Activated T-helper 1 cell treated with anti-CD3 and anti-CD28 coated beads, Interleukin-12 subunit alpha, Interleukin-12 subunit beta, Interleukin-2, Interleukin-4 antibody, amounts not matched to agents 30 ng/mL and 10 ng/mL and 1 ng/mL, durations not matched to agents 14 hours and 24 hours and 36 hours (primary cell): ENCODE measurements around the gene MRPL16. TPM values are rescaled to one million over a fixed set of nuclear protein-coding genes. Genes with fewer than 3 reads are reported as not detected.

Source experiments
- DNase-seq: peaks from one replicate; pipeline ENCODE4 v3.0.0; 2021; ENCODE audit warnings: low spot score
- H3K27ac Mint-ChIP-seq: one replicate; pipeline ENCODE4 v1.8.0; 2021; ENCODE audit warnings: mild to moderate bottlenecking, mixed read lengths
- H3K27me3 Mint-ChIP-seq: one replicate; pipeline ENCODE4 v1.8.0; 2022; ENCODE audit warnings: mild to moderate bottlenecking, moderate library complexity, mixed read lengths; ENCODE audit not compliant: insufficient read depth
- H3K36me3 Mint-ChIP-seq: one replicate; pipeline ENCODE4 v1.8.0; 2021; ENCODE audit warnings: low read depth, mixed read lengths
- H3K4me1 Mint-ChIP-seq: one replicate; pipeline ENCODE4 v1.8.0; 2021; ENCODE audit warnings: low read depth, mixed read lengths
- H3K4me3 Mint-ChIP-seq: one replicate; pipeline ENCODE4 v1.8.0; 2021; ENCODE audit warnings: mild to moderate bottlenecking, moderate library complexity, mixed read lengths
- H3K9me3 Mint-ChIP-seq: one replicate; pipeline ENCODE4 v1.8.0; 2021; ENCODE audit warnings: mixed read lengths
- intact Hi-C: fragments of 100-400 bp; cut with micrococcal nuclease; formaldehyde crosslinking; loops from one replicate; pipeline ENCODE4 v1.15.1; 2024
- total RNA-seq: library from RNA; stranded (reverse); gene quantifications from 2 replicates; pipeline ENCODE4 v1.2.3, GENCODE V29; 2022

The MRPL16 gene
- total RNA-seq, 1 donor from 2014 or later: 88.3 TPM

GRCh38 chr11:59765068-59765735 lies 45.4 kb downstream of the MRPL16 start:
- H3K9me3 Mint-ChIP-seq: no peaks in the 10 kb centered on the region
- intact Hi-C loops: no loop called here
- no peak for DNase-seq
- H3K36me3 Mint-ChIP-seq: peaks cover 14% of the 10 kb centered on the region
- no peak overlapping the region for H3K27ac Mint-ChIP-seq
- H3K4me3 Mint-ChIP-seq: no peak overlapping the region
- peaks cover 23% of the 10 kb centered on the region for H3K4me1 Mint-ChIP-seq
- no peaks in the 10 kb centered on the region for H3K27me3 Mint-ChIP-seq

GRCh38 chr11:59761993-59762392 lies 48.6 kb downstream of the MRPL16 start:
- Mint-ChIP-seq H3K4me3 (no peak overlapping the region), H3K4me1 (peaks cover 41% of the 10 kb centered on the region), H3K27ac (no peak overlapping the region), H3K9me3 (no peaks in the 10 kb centered on the region), H3K36me3 (peaks cover 16% of the 10 kb centered on the region), H3K27me3 (no peaks in the 10 kb centered on the region)
- DNase-seq: no peak
- intact Hi-C loops: no loop called here

GRCh38 chr11:59760771-59761170 lies 49.8 kb downstream of the MRPL16 start:
- H3K36me3 Mint-ChIP-seq: peaks cover 16% of the 10 kb centered on the region
- H3K4me1 Mint-ChIP-seq: peaks cover 53% of the 10 kb centered on the region
- no peak for DNase-seq
- H3K4me3 Mint-ChIP-seq: no peak overlapping the region
- H3K9me3 Mint-ChIP-seq: no peaks in the 10 kb centered on the region
- peaks cover 2% of the 10 kb centered on the region for H3K27me3 Mint-ChIP-seq
- intact Hi-C loops: no loop called here
- no peak overlapping the region for H3K27ac Mint-ChIP-seq

- Mint-ChIP-seq H3K4me1 (peaks cover 50% of the 10 kb centered on the region), H3K4me3 (no peak overlapping the region), H3K27me3 (peaks cover 2% of the 10 kb centered on the region), H3K36me3 (peaks cover 15% of the 10 kb centered on the region), H3K27ac (no peak overlapping the region), H3K9me3 (no peaks in the 10 kb centered on the region)
- DNase-seq: no peak
- intact Hi-C loops: loop anchor here (5.0 to 10.0 kb wide), 2 partner anchors 97 to 1185 kb away; partner anchors contain the start of genes LPXN and ZFP91
Observed at GRCh38 chr11:59759900-59760299, 50.7 kb downstream of the MRPL16 start.

- Mint-ChIP-seq H3K27me3 (peaks cover 4% of the 10 kb centered on the region), H3K9me3 (no peaks in the 10 kb centered on the region), H3K4me3 (no peak overlapping the region), H3K36me3 (peaks cover 15% of the 10 kb centered on the region), H3K4me1 (peaks cover 59% of the 10 kb centered on the region), H3K27ac (no peak overlapping the region)
- intact Hi-C loops: loop anchor here (5.0 to 10.0 kb wide), 2 partner anchors 99 to 1184 kb away; partner anchors contain the start of genes LPXN and ZFP91
- no peak for DNase-seq
Observed at GRCh38 chr11:59758401-59759037, 52.1 kb downstream of the MRPL16 start.

- Mint-ChIP-seq H3K27me3 (peaks cover 7% of the 10 kb centered on the region), H3K4me3 (peak overlapping the region; percentile 90), H3K36me3 (peaks cover 11% of the 10 kb centered on the region), H3K4me1 (peaks cover 52% of the 10 kb centered on the region), H3K9me3 (no peaks in the 10 kb centered on the region), H3K27ac (peak overlapping the region; percentile 19)
- intact Hi-C loops: loop anchor here (5.0 to 10.0 kb wide), 2 partner anchors 100 to 1182 kb away; partner anchors contain the start of genes LPXN and ZFP91
- DNase-seq: no peak
Observed at GRCh38 chr11:59756845-59757244, 53.7 kb downstream of the MRPL16 start.

- H3K27me3 Mint-ChIP-seq: peaks cover 7% of the 10 kb centered on the region
- no peak overlapping the region for H3K27ac Mint-ChIP-seq
- peaks cover 52% of the 10 kb centered on the region for H3K4me1 Mint-ChIP-seq
- no peaks in the 10 kb centered on the region for H3K9me3 Mint-ChIP-seq
- H3K4me3 Mint-ChIP-seq: peak overlapping the region; percentile 90
- H3K36me3 Mint-ChIP-seq: peaks cover 11% of the 10 kb centered on the region
- intact Hi-C loops: loop anchor here (5.0 to 10.0 kb wide), 2 partner anchors 101 to 1182 kb away; partner anchors contain the start of genes LPXN and ZFP91
- DNase-seq: no peak
Observed at GRCh38 chr11:59756558-59756840, 54.1 kb downstream of the MRPL16 start.

Other genes starting within 250 kb of the MRPL16 start
- 40.5 and 41.7 TPM in 2 replicates for gene OSBP, start 195.0 kb downstream of the MRPL16 start, total RNA-seq
- 68.7 and 74.0 TPM in 2 replicates for gene PATL1, start 141.7 kb downstream of the MRPL16 start, total RNA-seq
- not detected in 2 replicates for gene OR10V1, start 96.9 kb downstream of the MRPL16 start, total RNA-seq
- 26.2 and 28.4 TPM in 2 replicates for gene STX3, start 55.4 kb downstream of the MRPL16 start, total RNA-seq
- gene CBLIF, start 34.7 kb upstream of the MRPL16 start, total RNA-seq: not detected in 2 replicates
- gene TCN1, start 55.7 kb upstream of the MRPL16 start, total RNA-seq: not detected in 2 replicates
- not detected in 2 replicates for gene OOSP3, start 68.0 kb upstream of the MRPL16 start, total RNA-seq
- gene OOSP1, start 127.7 kb upstream of the MRPL16 start, total RNA-seq: 0.27 TPM in 1 of 2 replicates, not detected in the other
- not detected in 2 replicates for gene OOSP4A, start 153.3 kb upstream of the MRPL16 start, total RNA-seq
- gene OOSP4B, start 206.4 kb upstream of the MRPL16 start, total RNA-seq: not detected in 2 replicates
- not detected in 2 replicates for gene OOSP2, start 229.6 kb upstream of the MRPL16 start, total RNA-seq
- gene MS4A3, start 245.9 kb upstream of the MRPL16 start, total RNA-seq: not detected in 2 replicates